H1 (cell line): Measurements from ENCODE around the gene BRMS1. TPM values are rescaled to one million over a fixed set of nuclear protein-coding genes. Genes with fewer than 3 reads are reported as not detected.

Experiments used
- CEBPB ChIP-seq: IDR thresholded peaks from 2 replicates; pipeline ENCODE4 v1.6.1; 2012; ENCODE audit warnings: low read depth, low read length
- CREB1 ChIP-seq: IDR thresholded peaks from 2 replicates; pipeline ENCODE4 v1.6.1; 2012; ENCODE audit warnings: inconsistent platforms
- CTBP2 ChIP-seq: IDR thresholded peaks from 2 replicates; pipeline ENCODE4 v1.7.0; 2011; ENCODE audit warnings: borderline replicate concordance, mild to moderate bottlenecking, moderate library complexity, mixed read lengths, low read length; ENCODE audit not compliant: insufficient read depth, insufficient read length
- KDM4A ChIP-seq: IDR thresholded peaks from one replicate; pipeline ENCODE4 v1.7.1; 2012; ENCODE audit warnings: low read depth, mild to moderate bottlenecking, moderate library complexity, low read length, inconsistent platforms; ENCODE audit not compliant: severe bottlenecking
- KDM5A ChIP-seq: fragments of 200-600 bp; IDR thresholded peaks from 2 replicates; pipeline ENCODE4 v1.7.1; 2012; ENCODE audit warnings: mild to moderate bottlenecking, low read length, inconsistent platforms, mixed read lengths
- POLR2A ChIP-seq, 2 experiments: IDR thresholded peaks; 1 replicate in 1 of 2; 2 replicates in 1 of 2; pipeline ENCODE4 v1.6.1; 2011; ENCODE audit warnings: low read depth in 2 of 2, low read length in 2 of 2, mild to moderate bottlenecking in 2 of 2; ENCODE audit errors: control extremely low read depth in 1 of 2
- RAD21 ChIP-seq, 2 experiments: IDR thresholded peaks in 1 of 2; conservative IDR thresholded peaks in 1 of 2; 2 replicates each; pipeline ENCODE4 v1.6.1; 2011; ENCODE audit warnings: low read depth in 2 of 2, low read length in 2 of 2, improper control_type of control experiment in 1 of 2, inconsistent platforms in 1 of 2, mild to moderate bottlenecking in 1 of 2, moderate library complexity in 1 of 2
- SIN3A ChIP-seq, 2 experiments: IDR thresholded peaks in 1 of 2; conservative IDR thresholded peaks in 1 of 2; 2 replicates each; pipeline ENCODE4 v1.6.1; 2011 to 2012; ENCODE audit warnings: low read length in 2 of 2, improper control_type of control experiment in 1 of 2, low read depth in 1 of 2, mild to moderate bottlenecking in 1 of 2
- polyA plus RNA-seq, 7 experiments: library from polyadenylated mRNA; depleted of rRNA in 3 of 7; stranded (reverse) in 5 of 7; unstranded in 2 of 7; fragments of >200 nt in 5 of 7; fragments of 200-250 nt in 2 of 7; gene quantifications; 1 replicate in 5 of 7; 2 replicates in 1 of 7; 4 replicates in 1 of 7; pipeline versions ENCODE4 v1.2.1 to v1.2.3, GENCODE V29; 2011 to 2013; ENCODE audit warnings: missing spikeins in 2 of 7, mixed read lengths in 2 of 7
- total RNA-seq: library from RNA; stranded (reverse); fragmentation: NEBNext Ultra II Directional; extraction: Animal tissue kit (Norgen Biotek cat#: 25700); gene quantifications from 2 replicates; pipeline ENCODE4 v1.2.1, GENCODE V29; 2021
- TF ChIP-seq, protein P1 (sequence below): IDR thresholded peaks from 2 replicates; pipeline ENCODE4 v1.6.1; 2011; ENCODE audit warnings: low read depth, mild to moderate bottlenecking, low read length; ENCODE audit not compliant: insufficient read depth
- TF ChIP-seq, protein P2 (sequence below): IDR thresholded peaks from 2 replicates; pipeline ENCODE4 v1.6.1; 2012; ENCODE audit warnings: low read length, inconsistent platforms

The BRMS1 gene
- total and polyA plus RNA-seq, 2 of the 8 experiments (the other 6 are each of a cell fraction or from before 2014, with no cell fraction given) = 39.2 to 46.1 TPM

DNA sequence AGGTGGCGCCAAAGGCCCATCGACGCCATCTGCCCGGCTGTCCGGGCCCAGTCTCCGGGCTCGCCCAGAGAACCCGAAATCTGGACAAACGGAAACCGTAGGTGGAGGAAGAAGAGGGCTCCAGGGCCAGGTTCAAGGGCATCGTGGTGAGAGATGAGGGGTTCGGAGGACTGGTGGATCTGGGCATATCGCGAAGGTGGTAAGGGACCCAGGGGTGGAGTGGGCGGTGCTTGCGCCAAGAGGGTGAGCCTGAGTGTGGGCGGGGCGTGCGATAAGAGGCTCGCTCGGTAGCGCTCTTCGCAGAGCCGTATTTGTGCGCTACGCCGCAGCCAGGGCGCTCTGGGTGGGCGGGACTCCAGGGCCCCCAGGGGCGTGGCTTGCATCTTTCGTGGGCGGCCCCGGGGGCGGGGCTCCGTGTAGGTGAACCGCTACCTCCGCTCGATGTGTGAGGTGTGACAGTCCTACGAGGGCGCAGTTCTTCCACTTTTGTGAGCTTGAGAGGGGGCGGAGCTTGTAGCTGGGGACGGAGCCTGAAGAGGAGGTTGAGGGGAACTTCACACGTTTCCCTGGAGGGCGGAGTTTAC, 32.8 kb downstream of the BRMS1 start (continued):
- TF ChIP-seq, protein P1, sequence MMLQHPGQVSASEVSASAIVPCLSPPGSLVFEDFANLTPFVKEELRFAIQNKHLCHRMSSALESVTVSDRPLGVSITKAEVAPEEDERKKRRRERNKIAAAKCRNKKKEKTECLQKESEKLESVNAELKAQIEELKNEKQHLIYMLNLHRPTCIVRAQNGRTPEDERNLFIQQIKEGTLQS = no peak
- TF ChIP-seq, protein P2, sequence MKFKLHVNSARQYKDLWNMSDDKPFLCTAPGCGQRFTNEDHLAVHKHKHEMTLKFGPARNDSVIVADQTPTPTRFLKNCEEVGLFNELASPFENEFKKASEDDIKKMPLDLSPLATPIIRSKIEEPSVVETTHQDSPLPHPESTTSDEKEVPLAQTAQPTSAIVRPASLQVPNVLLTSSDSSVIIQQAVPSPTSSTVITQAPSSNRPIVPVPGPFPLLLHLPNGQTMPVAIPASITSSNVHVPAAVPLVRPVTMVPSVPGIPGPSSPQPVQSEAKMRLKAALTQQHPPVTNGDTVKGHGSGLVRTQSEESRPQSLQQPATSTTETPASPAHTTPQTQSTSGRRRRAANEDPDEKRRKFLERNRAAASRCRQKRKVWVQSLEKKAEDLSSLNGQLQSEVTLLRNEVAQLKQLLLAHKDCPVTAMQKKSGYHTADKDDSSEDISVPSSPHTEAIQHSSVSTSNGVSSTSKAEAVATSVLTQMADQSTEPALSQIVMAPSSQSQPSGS = peak; percentile 69; the same call in 1 of the 2 replicates
- TF ChIP-seq RAD21 (IDR thresholded peaks at IDR 0.05 in 1 of 2, conservative IDR thresholded peaks at IDR 0.05 in 1 of 2; ENCODE audit: low read depth in 2 of 2, low read length in 2 of 2) = peak; percentile 92 to 93
- peak in 1 of 2 experiments; percentile 73; a peak in 1 of 4 replicates for TF ChIP-seq SIN3A (conservative IDR thresholded peaks at IDR 0.05 in 1 of 2, IDR thresholded peaks at IDR 0.05 in 1 of 2; ENCODE audit: low read depth in 1 of 2, low read length in 2 of 2)
- TF ChIP-seq POLR2A (IDR thresholded peaks at IDR 0.05; ENCODE audit: control extremely low read depth in 1 of 2, low read depth in 2 of 2, low read length in 2 of 2) = peak in 1 of 2 experiments; percentile 35; a peak in 1 of 3 replicates
- no peak for TF ChIP-seq CTBP2
- no peak for TF ChIP-seq CEBPB
- TF ChIP-seq CREB1 = peak; percentile 61
- 0 out of 2 replicates have a peak, but pooled peaks have one; percentile 31 for TF ChIP-seq KDM5A
- TF ChIP-seq KDM4A = peak; percentile 74
